Sigmoid colon (tissue), 4 donors: ENCODE results near the gene HNF1B.

Experiments
- POLR2A ChIP-seq, 2 donors: fragments of 450-650 bp; IDR thresholded peaks; one replicate each; pipeline ENCODE4 v1.6.1; 2016; ENCODE audit warnings: antibody characterized with exemption in 2 of 2, mild to moderate bottlenecking in 2 of 2, moderate library complexity in 2 of 2
- POLR2AphosphoS5 ChIP-seq, 4 donors: sonication (generic); formaldehyde crosslinking; IDR thresholded peaks; one replicate each; pipeline ENCODE4 v1.6.1; 2017; ENCODE audit warnings: antibody characterized with exemption in 4 of 4
- TF ChIP-seq, protein P1 (sequence below), 4 experiments: fragments of 450-650 bp in 3 of 4; fragments of 200-600 bp in 1 of 4; IDR thresholded peaks; one replicate each; pipeline ENCODE4 v1.5.1; 2016 to 2019; ENCODE audit warnings: antibody characterized with exemption in 4 of 4, mild to moderate bottlenecking in 3 of 4, moderate library complexity in 2 of 4

DNA sequence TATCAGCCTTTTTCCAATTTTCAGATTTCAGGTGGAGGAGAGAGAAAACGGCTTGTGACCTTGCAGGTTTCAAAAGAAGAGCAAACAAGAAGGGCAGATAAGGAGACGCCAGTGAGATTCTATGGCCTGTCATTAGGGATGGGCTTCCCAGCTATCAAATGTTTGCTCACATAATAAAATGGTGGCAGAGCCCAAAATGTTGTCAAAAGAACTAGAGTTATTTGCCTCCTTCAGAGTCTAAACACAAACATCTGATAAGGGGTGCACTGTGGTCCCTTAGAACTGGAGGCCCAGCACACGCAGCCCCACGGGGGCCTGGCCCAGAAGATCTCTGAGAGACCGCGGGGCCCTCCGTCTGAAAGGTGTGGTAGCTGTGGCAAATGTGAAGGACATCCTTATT is 55.5 kb downstream of the HNF1B start:
- TF ChIP-seq, protein P1, sequence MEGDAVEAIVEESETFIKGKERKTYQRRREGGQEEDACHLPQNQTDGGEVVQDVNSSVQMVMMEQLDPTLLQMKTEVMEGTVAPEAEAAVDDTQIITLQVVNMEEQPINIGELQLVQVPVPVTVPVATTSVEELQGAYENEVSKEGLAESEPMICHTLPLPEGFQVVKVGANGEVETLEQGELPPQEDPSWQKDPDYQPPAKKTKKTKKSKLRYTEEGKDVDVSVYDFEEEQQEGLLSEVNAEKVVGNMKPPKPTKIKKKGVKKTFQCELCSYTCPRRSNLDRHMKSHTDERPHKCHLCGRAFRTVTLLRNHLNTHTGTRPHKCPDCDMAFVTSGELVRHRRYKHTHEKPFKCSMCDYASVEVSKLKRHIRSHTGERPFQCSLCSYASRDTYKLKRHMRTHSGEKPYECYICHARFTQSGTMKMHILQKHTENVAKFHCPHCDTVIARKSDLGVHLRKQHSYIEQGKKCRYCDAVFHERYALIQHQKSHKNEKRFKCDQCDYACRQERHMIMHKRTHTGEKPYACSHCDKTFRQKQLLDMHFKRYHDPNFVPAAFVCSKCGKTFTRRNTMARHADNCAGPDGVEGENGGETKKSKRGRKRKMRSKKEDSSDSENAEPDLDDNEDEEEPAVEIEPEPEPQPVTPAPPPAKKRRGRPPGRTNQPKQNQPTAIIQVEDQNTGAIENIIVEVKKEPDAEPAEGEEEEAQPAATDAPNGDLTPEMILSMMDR (IDR thresholded peaks at IDR 0.05): no peak
- TF ChIP-seq POLR2A (IDR thresholded peaks at IDR 0.05) (no peak), POLR2AphosphoS5 (IDR thresholded peaks at IDR 0.05) (no peak)
